T-helper 1 cell treated with Interleukin-12 subunit alpha and Interleukin-12 subunit beta and Interleukin-4 antibody, amounts not matched to agents 30 μg/mL and 1 μg/mL, for 36 hours (primary cell): Measurements from ENCODE around the gene MED26.

Source experiments
- H3K27ac Mint-ChIP-seq: one replicate; pipeline ENCODE4 v1.8.0; 2021; ENCODE audit warnings: mild to moderate bottlenecking, mixed read lengths
- H3K27me3 Mint-ChIP-seq: one replicate; pipeline ENCODE4 v1.8.0; 2021; ENCODE audit warnings: low read depth, mixed read lengths
- H3K36me3 Mint-ChIP-seq: one replicate; pipeline ENCODE4 v1.8.0; 2021; ENCODE audit warnings: low read depth, mixed read lengths
- H3K4me1 Mint-ChIP-seq: one replicate; pipeline ENCODE4 v1.8.0; 2021; ENCODE audit warnings: low read depth, mixed read lengths
- H3K4me3 Mint-ChIP-seq: one replicate; pipeline ENCODE4 v1.8.0; 2021; ENCODE audit warnings: mild to moderate bottlenecking, moderate library complexity, mixed read lengths
- H3K9me3 Mint-ChIP-seq: one replicate; pipeline ENCODE4 v1.8.0; 2021; ENCODE audit warnings: mixed read lengths

MED26 gene

GRCh38 chr19:16594681-16595091 lies 33.3 kb downstream of the MED26 start:
- no peaks in the 10 kb centered on the region for H3K9me3 Mint-ChIP-seq
- H3K4me1 Mint-ChIP-seq = peaks cover 61% of the 10 kb centered on the region

GRCh38 chr19:16594131-16594586 lies 33.8 kb downstream of the MED26 start:
- no peaks in the 10 kb centered on the region for H3K9me3 Mint-ChIP-seq
- H3K4me1 Mint-ChIP-seq = peaks cover 66% of the 10 kb centered on the region
- peak overlapping the region; percentile 82 for H3K27ac Mint-ChIP-seq
- H3K4me3 Mint-ChIP-seq = peak overlapping the region; percentile 64
- H3K36me3 Mint-ChIP-seq = peaks cover 5% of the 10 kb centered on the region
- H3K27me3 Mint-ChIP-seq = no peaks in the 10 kb centered on the region

More at GRCh38 chr19:16594681-16595091, 33.3 kb downstream of the MED26 start:
- peak overlapping the region; percentile 82 for H3K27ac Mint-ChIP-seq
- H3K27me3 Mint-ChIP-seq = no peaks in the 10 kb centered on the region
- H3K36me3 Mint-ChIP-seq = peaks cover 5% of the 10 kb centered on the region
- peak overlapping the region; percentile 64 for H3K4me3 Mint-ChIP-seq

GRCh38 chr19:16593181-16593580 lies 34.8 kb downstream of the MED26 start:
- Mint-ChIP-seq H3K27ac (peak overlapping the region; percentile 82), H3K4me3 (no peak overlapping the region), H3K27me3 (no peaks in the 10 kb centered on the region), H3K4me1 (peaks cover 72% of the 10 kb centered on the region), H3K36me3 (peaks cover 5% of the 10 kb centered on the region), H3K9me3 (no peaks in the 10 kb centered on the region)

GRCh38 chr19:16591803-16592556 lies 36.0 kb downstream of the MED26 start:
- H3K36me3 Mint-ChIP-seq = peaks cover 5% of the 10 kb centered on the region
- H3K27ac Mint-ChIP-seq = no peak overlapping the region
- H3K4me1 Mint-ChIP-seq = peaks cover 77% of the 10 kb centered on the region
- no peak overlapping the region for H3K4me3 Mint-ChIP-seq
- H3K9me3 Mint-ChIP-seq = no peaks in the 10 kb centered on the region
- no peaks in the 10 kb centered on the region for H3K27me3 Mint-ChIP-seq

- H3K4me3 Mint-ChIP-seq = no peak overlapping the region
- peaks cover 5% of the 10 kb centered on the region for H3K36me3 Mint-ChIP-seq
- H3K9me3 Mint-ChIP-seq = no peaks in the 10 kb centered on the region
- H3K4me1 Mint-ChIP-seq = peaks cover 78% of the 10 kb centered on the region
- H3K27ac Mint-ChIP-seq = no peak overlapping the region
- H3K27me3 Mint-ChIP-seq = no peaks in the 10 kb centered on the region
Measured at GRCh38 chr19:16590876-16591802, 36.9 kb downstream of the MED26 start.

GRCh38 chr19:16589917-16590316 lies 38.1 kb downstream of the MED26 start:
- Mint-ChIP-seq H3K9me3 (no peaks in the 10 kb centered on the region), H3K4me1 (peaks cover 78% of the 10 kb centered on the region), H3K4me3 (no peak overlapping the region), H3K27ac (no peak overlapping the region), H3K36me3 (peaks cover 7% of the 10 kb centered on the region), H3K27me3 (no peaks in the 10 kb centered on the region)

- Mint-ChIP-seq H3K4me1 (peaks cover 79% of the 10 kb centered on the region), H3K36me3 (peaks cover 7% of the 10 kb centered on the region), H3K27me3 (no peaks in the 10 kb centered on the region), H3K4me3 (peak overlapping the region; percentile 79), H3K9me3 (no peaks in the 10 kb centered on the region), H3K27ac (peak overlapping the region; percentile 91)
Measured at GRCh38 chr19:16588824-16589577, 39.0 kb downstream of the MED26 start.

- H3K27ac Mint-ChIP-seq = peak overlapping the region; percentile 91
- peaks cover 79% of the 10 kb centered on the region for H3K4me1 Mint-ChIP-seq
- H3K27me3 Mint-ChIP-seq = no peaks in the 10 kb centered on the region
- no peaks in the 10 kb centered on the region for H3K9me3 Mint-ChIP-seq
- peak overlapping the region; percentile 79 for H3K4me3 Mint-ChIP-seq
- H3K36me3 Mint-ChIP-seq = peaks cover 5% of the 10 kb centered on the region
Measured at GRCh38 chr19:16587833-16588823, 39.9 kb downstream of the MED26 start.

GRCh38 chr19:16586991-16587832 lies 40.8 kb downstream of the MED26 start:
- H3K27me3 Mint-ChIP-seq = no peaks in the 10 kb centered on the region
- peak overlapping the region; percentile 91 for H3K27ac Mint-ChIP-seq
- H3K4me1 Mint-ChIP-seq = peaks cover 80% of the 10 kb centered on the region
- H3K36me3 Mint-ChIP-seq = peaks cover 2% of the 10 kb centered on the region
- peak overlapping the region; percentile 79 for H3K4me3 Mint-ChIP-seq
- no peaks in the 10 kb centered on the region for H3K9me3 Mint-ChIP-seq

GRCh38 chr19:16586477-16586871 lies 41.5 kb downstream of the MED26 start:
- Mint-ChIP-seq H3K9me3 (no peaks in the 10 kb centered on the region), H3K27me3 (no peaks in the 10 kb centered on the region), H3K4me1 (peaks cover 82% of the 10 kb centered on the region), H3K27ac (peak overlapping the region; percentile 91), H3K36me3 (peaks cover 2% of the 10 kb centered on the region), H3K4me3 (peak overlapping the region; percentile 79)

GRCh38 chr19:16585808-16586476 lies 42.1 kb downstream of the MED26 start:
- Mint-ChIP-seq H3K4me1 (peaks cover 79% of the 10 kb centered on the region), H3K36me3 (peaks cover 2% of the 10 kb centered on the region), H3K9me3 (no peaks in the 10 kb centered on the region), H3K27ac (peak overlapping the region; percentile 91), H3K27me3 (no peaks in the 10 kb centered on the region), H3K4me3 (peak overlapping the region; percentile 79)

- H3K4me3 Mint-ChIP-seq = peak overlapping the region; percentile 79
- no peaks in the 10 kb centered on the region for H3K9me3 Mint-ChIP-seq
- peak overlapping the region; percentile 91 for H3K27ac Mint-ChIP-seq
- no peaks in the 10 kb centered on the region for H3K27me3 Mint-ChIP-seq
- peaks cover 2% of the 10 kb centered on the region for H3K36me3 Mint-ChIP-seq
- H3K4me1 Mint-ChIP-seq = peaks cover 79% of the 10 kb centered on the region
Measured at GRCh38 chr19:16585094-16585801, 42.8 kb downstream of the MED26 start.
